T-helper 22 cell (primary cell): ENCODE measurements around the gene UGT2A3.
"Not testable (repeated sequence)": the region's sequence is repeated elsewhere in the genome, so short reads cannot be mapped to it uniquely, and the experiment has no call there.

Experiments
- DNase-seq: peaks from one replicate; pipeline ENCODE4 v3.0.0-alpha.2; 2020; ENCODE audit warnings: low read depth

UGT2A3 gene

GRCh38 chr4:68951078-68951805 lies at the start of gene UGT2A3:
UGT2A3 (minus strand) TSS chr4:68951804; CDS start chr4:68951760, 44 bp downstream.
- no peak for DNase-seq

GRCh38 chr4:68997040-68997439 lies 45.4 kb upstream of the UGT2A3 start:
- DNase-seq = no peak

GRCh38 chr4:68995292-68995691 lies 43.7 kb upstream of the UGT2A3 start:
- DNase-seq = no peak

GRCh38 chr4:68987007-68987406 lies 35.4 kb upstream of the UGT2A3 start:
- DNase-seq = no peak

GRCh38 chr4:68985442-68985841 lies 33.8 kb upstream of the UGT2A3 start:
- no peak for DNase-seq

GRCh38 chr4:68984947-68985346 lies 33.3 kb upstream of the UGT2A3 start:
- DNase-seq = no peak

- no peak for DNase-seq
These were observed 11.8 kb upstream of the UGT2A3 start for GRCh38 chr4:68963374-68963773.

- no peak for DNase-seq
These were observed 11.3 kb upstream of the UGT2A3 start for GRCh38 chr4:68962868-68963267.

GRCh38 chr4:68960294-68961163 lies 8.9 kb upstream of the UGT2A3 start:
- no peak for DNase-seq

- DNase-seq = not testable (repeated sequence)
These were observed 7.5 kb upstream of the UGT2A3 start for GRCh38 chr4:68959085-68959484.

- no peak for DNase-seq
These were observed 2.5 kb upstream of the UGT2A3 start for GRCh38 chr4:68954126-68954525.

- no peak for DNase-seq
These were observed 1.5 kb upstream of the UGT2A3 start for GRCh38 chr4:68953056-68953596.

GRCh38 chr4:68951806-68952585 lies 392 bp upstream of the UGT2A3 start:
- DNase-seq = no peak

GRCh38 chr4:68950033-68950432 lies 1.6 kb downstream of the UGT2A3 start:
- no peak for DNase-seq

- DNase-seq = no peak
These were observed 2.6 kb downstream of the UGT2A3 start for GRCh38 chr4:68948985-68949384.

GRCh38 chr4:68948044-68948743 lies 3.4 kb downstream of the UGT2A3 start:
- no peak for DNase-seq

GRCh38 chr4:68929076-68929737 lies 22.4 kb downstream of the UGT2A3 start:
- no peak for DNase-seq

GRCh38 chr4:68927165-68927564 lies 24.4 kb downstream of the UGT2A3 start:
- DNase-seq = no peak

- not testable (repeated sequence) for DNase-seq
These were observed 29.4 kb downstream of the UGT2A3 start for GRCh38 chr4:68922202-68922601.

GRCh38 chr4:68921051-68921450 lies 30.6 kb downstream of the UGT2A3 start:
- no peak for DNase-seq

- DNase-seq = no peak
These were observed 34.6 kb downstream of the UGT2A3 start for GRCh38 chr4:68917016-68917415.
